CD4-positive, alpha-beta T cell (primary cell): ENCODE results near the gene AMPH. TPM values are rescaled to one million over a fixed set of nuclear protein-coding genes. Genes with fewer than 3 reads are reported as not detected.

Experiments used
- ATAC-seq: fragments of 200-7000 bp; cut with Tn5 transposase; one replicate; pipeline ENCODE4 v1.10.0; 2022; ENCODE audit warnings: mild to moderate bottlenecking; ENCODE audit not compliant: poor library complexity
- CTCF ChIA-PET: fragments of 350-600 bp; sonication (Branson Sonifier 250); formaldehyde crosslinking; loops from one replicate; lab custom pipeline; 2021; ENCODE audit warnings: antibody characterized with exemption, inconsistent platforms; lab: Charles Lee
- POLR2A ChIA-PET: fragments of 350-600 bp; sonication (Branson Sonifier 250); formaldehyde crosslinking; loops from one replicate; lab custom pipeline; 2021; ENCODE audit warnings: antibody characterized with exemption, inconsistent platforms; lab: Charles Lee
- DNase-seq, 14 experiments: peaks; one replicate each; pipeline ENCODE4 v3.0.0-alpha.2; 2013 to 2020; ENCODE audit warnings: mixed read lengths in 2 of 14
- H3K27ac ChIP-seq, 2 donors: one replicate each; pipeline versions ENCODE4 v1.5.1 to v1.7.0; 2013; ENCODE audit warnings: low read length in 2 of 2, low read depth in 1 of 2, mild to moderate bottlenecking in 1 of 2
- H3K27me3 ChIP-seq, 2 experiments: 1 replicate in 1 of 2; 2 replicates in 1 of 2; pipeline versions ENCODE4 v1.6.1 to v1.7.0; 2013; ENCODE audit warnings: low read length in 2 of 2, control low read depth in 1 of 2, mild to moderate bottlenecking in 1 of 2, moderate library complexity in 1 of 2; ENCODE audit not compliant: insufficient read depth in 2 of 2, control insufficient read depth in 1 of 2
- H3K36me3 ChIP-seq: one replicate; pipeline ENCODE4 v1.6.1; 2013; ENCODE audit warnings: low read length, control low read depth; ENCODE audit not compliant: insufficient read depth
- H3K4me1 ChIP-seq: one replicate; pipeline ENCODE4 v1.6.1; 2013; ENCODE audit warnings: low read length, control low read depth; ENCODE audit not compliant: insufficient read depth
- H3K4me3 ChIP-seq: one replicate; pipeline ENCODE4 v1.5.1; 2013; ENCODE audit warnings: mild to moderate bottlenecking, low read length, moderate library complexity
- H3K9me3 ChIP-seq, 2 experiments: 1 replicate in 1 of 2; 2 replicates in 1 of 2; pipeline versions ENCODE4 v1.6.1 to v1.7.0; 2013; ENCODE audit warnings: low read length in 2 of 2, mild to moderate bottlenecking in 2 of 2, control low read depth in 1 of 2, moderate library complexity in 1 of 2; ENCODE audit not compliant: control insufficient read depth in 1 of 2, insufficient read depth in 1 of 2
- H3K27ac Mint-ChIP-seq: one replicate; pipeline ENCODE4 v1.8.0; 2020; ENCODE audit warnings: mixed read lengths
- H3K27me3 Mint-ChIP-seq: one replicate; pipeline ENCODE4 v1.8.0; 2021; ENCODE audit warnings: mixed read lengths
- H3K36me3 Mint-ChIP-seq: one replicate; pipeline ENCODE4 v1.8.0; 2021; ENCODE audit warnings: low read depth, mixed read lengths
- H3K4me1 Mint-ChIP-seq: one replicate; pipeline ENCODE4 v1.8.0; 2021; ENCODE audit warnings: low read depth, mixed read lengths
- H3K4me3 Mint-ChIP-seq: one replicate; pipeline ENCODE4 v1.8.0; 2020; ENCODE audit warnings: mild to moderate bottlenecking, mixed read lengths
- H3K9me3 Mint-ChIP-seq: one replicate; pipeline ENCODE4 v1.8.0; 2020; ENCODE audit warnings: mixed read lengths
- intact Hi-C, 2 experiments: fragments of 100-400 bp; cut with DNase I in 1 of 2; cut with micrococcal nuclease in 1 of 2; formaldehyde crosslinking; loops; one replicate each; pipeline versions ENCODE4 v1.15.1 to v1.9.0; 2023 to 2025; cut with DNase I, micrococcal nuclease
- total RNA-seq, 174 experiments: library from RNA in 2 of 174; stranded (reverse) in 2 of 174; gene quantifications; one replicate each; pipeline ENCODE4 v1.2.3 and lab custom pipeline; 2021 to 2026
- TF ChIP-seq, protein P1 (sequence below): fragments of 200-600 bp; IDR thresholded peaks from one replicate; pipeline ENCODE4 v1.8.0; 2022; ENCODE audit warnings: antibody characterized with exemption, mild to moderate bottlenecking

Gene AMPH
- total RNA-seq, 2 experiments from 2014 or later: not detected

DNA sequence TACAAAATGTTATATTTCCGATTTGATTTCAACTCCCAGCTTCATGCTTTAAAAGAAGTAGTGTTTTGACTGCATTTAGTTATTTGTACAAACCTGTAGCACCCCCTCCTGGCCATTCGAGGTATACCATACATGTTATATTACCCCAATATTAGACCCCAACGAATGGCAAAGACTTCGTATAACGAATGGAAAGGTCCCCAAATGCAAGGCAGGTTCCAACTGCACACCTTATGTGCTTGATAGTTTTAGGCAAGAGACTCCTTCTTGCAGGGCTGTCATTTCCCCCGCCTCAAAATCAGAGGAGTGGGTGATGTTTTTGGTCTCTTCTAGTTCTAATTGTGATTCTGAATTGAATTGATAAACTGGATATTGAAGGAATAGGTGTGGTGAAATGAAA lies 256.7 kb downstream of the AMPH start:
- Histone ChIP-seq H3K9me3 (no peaks in the 10 kb centered on the region), H3K36me3 (peaks cover 8% of the 10 kb centered on the region), H3K4me3 (no peak overlapping the region), H3K27me3 (no peaks in the 10 kb centered on the region), H3K4me1 (peaks cover 16% of the 10 kb centered on the region), H3K27ac (no peak overlapping the region)
- H3K4me1 Mint-ChIP-seq: peaks cover 32% of the 10 kb centered on the region
- H3K36me3 Mint-ChIP-seq: peaks cover 35% of the 10 kb centered on the region
- POLR2A ChIA-PET: interaction anchor here (1.0 to 3.2 kb wide), 4 partner anchors 11 to 271 kb away, joined by 3 to 12 read pairs (median 4); no protein-coding TSS in a partner anchor
- peak; percentile 65 for ATAC-seq
- H3K27ac Mint-ChIP-seq: no peak overlapping the region
- TF ChIP-seq, protein P1, sequence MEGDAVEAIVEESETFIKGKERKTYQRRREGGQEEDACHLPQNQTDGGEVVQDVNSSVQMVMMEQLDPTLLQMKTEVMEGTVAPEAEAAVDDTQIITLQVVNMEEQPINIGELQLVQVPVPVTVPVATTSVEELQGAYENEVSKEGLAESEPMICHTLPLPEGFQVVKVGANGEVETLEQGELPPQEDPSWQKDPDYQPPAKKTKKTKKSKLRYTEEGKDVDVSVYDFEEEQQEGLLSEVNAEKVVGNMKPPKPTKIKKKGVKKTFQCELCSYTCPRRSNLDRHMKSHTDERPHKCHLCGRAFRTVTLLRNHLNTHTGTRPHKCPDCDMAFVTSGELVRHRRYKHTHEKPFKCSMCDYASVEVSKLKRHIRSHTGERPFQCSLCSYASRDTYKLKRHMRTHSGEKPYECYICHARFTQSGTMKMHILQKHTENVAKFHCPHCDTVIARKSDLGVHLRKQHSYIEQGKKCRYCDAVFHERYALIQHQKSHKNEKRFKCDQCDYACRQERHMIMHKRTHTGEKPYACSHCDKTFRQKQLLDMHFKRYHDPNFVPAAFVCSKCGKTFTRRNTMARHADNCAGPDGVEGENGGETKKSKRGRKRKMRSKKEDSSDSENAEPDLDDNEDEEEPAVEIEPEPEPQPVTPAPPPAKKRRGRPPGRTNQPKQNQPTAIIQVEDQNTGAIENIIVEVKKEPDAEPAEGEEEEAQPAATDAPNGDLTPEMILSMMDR: peak; percentile 82
- no peaks in the 10 kb centered on the region for H3K27me3 Mint-ChIP-seq
- CTCF ChIA-PET: interaction anchor here (0.7 to 4.2 kb wide), 16 partner anchors 11 to 269 kb away, joined by 3 to 27 read pairs (median 5); no protein-coding TSS in a partner anchor
- intact Hi-C loops: loop anchor here (1.0 to 2.0 kb wide), 3 partner anchors 159 to 268 kb away; no protein-coding TSS in a partner anchor
- DNase-seq: peak in 13 of 14 experiments; percentile 25 to 79 (median 57)
- no peaks in the 10 kb centered on the region for H3K9me3 Mint-ChIP-seq
- no peak overlapping the region for H3K4me3 Mint-ChIP-seq

DNA sequence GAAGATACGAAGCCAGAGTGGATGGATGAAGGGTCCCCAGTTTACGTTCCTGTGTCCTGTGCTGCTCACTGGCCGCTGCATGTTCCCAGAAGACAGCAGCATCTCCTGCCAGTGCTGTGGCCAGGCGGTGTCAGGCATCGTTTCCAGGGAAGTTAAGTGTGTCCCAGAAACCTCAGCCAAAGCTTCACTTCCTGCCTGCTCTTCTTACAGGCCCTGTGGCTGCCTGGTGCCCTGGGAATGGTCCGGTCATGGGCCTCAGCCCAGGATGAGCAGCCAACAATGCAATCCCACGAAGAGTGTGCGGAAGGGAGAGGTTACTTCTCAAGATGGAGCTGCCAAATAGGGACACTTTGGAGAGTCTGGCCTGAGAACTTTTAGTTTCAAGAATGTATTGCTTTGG lies 258.0 kb downstream of the AMPH start:
- Histone ChIP-seq H3K4me3 (no peak overlapping the region), H3K27me3 (no peaks in the 10 kb centered on the region), H3K36me3 (peaks cover 8% of the 10 kb centered on the region), H3K27ac (no peak overlapping the region), H3K4me1 (peaks cover 27% of the 10 kb centered on the region), H3K9me3 (no peaks in the 10 kb centered on the region)
- H3K27me3 Mint-ChIP-seq: no peaks in the 10 kb centered on the region
- DNase-seq: no peak
- no peak overlapping the region for H3K27ac Mint-ChIP-seq
- peaks cover 46% of the 10 kb centered on the region for H3K4me1 Mint-ChIP-seq
- intact Hi-C loops: no loop called here
- H3K4me3 Mint-ChIP-seq: no peak overlapping the region
- peaks cover 28% of the 10 kb centered on the region for H3K36me3 Mint-ChIP-seq
- CTCF ChIA-PET: interaction anchor here (1.3 to 4.2 kb wide), 4 partner anchors 10 to 262 kb away, joined by 5 to 27 read pairs (median 10); no protein-coding TSS in a partner anchor
- TF ChIP-seq, protein P1: no peak
- POLR2A ChIA-PET: interaction anchor here (3.2 kb wide), 1 partner anchor 157 kb away, joined by 12 read pairs; no protein-coding TSS in a partner anchor
- ATAC-seq: no peak
- no peaks in the 10 kb centered on the region for H3K9me3 Mint-ChIP-seq

DNA sequence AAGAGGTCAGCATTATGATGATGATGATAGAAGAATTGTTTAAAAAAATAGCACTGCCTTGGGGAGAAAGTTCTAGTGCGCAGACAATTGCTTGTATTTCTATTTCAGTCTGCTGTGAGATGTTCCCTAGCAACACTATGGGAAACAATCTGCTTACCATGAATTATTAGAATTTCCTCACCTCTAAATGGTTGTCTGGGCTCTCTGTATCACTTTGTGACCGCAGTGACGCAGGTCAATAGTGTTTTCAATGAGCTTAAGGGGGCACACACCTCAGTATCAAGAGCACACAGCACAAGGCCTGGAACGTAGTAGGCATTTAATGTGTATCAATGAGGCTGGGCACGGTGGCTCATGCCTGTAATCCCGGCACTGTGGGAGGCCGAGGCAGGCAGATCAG lies 258.9 kb downstream of the AMPH start:
- no peak overlapping the region for H3K4me3 ChIP-seq
- peak overlapping the region; percentile 40 for H3K27ac Mint-ChIP-seq
- peaks cover 8% of the 10 kb centered on the region for H3K36me3 ChIP-seq
- peaks cover 35% of the 10 kb centered on the region for H3K4me1 ChIP-seq
- peaks cover 55% of the 10 kb centered on the region for H3K4me1 Mint-ChIP-seq
- ATAC-seq (no peak), DNase-seq (no peak)
- no peaks in the 10 kb centered on the region for H3K27me3 Mint-ChIP-seq
- TF ChIP-seq, protein P1: no peak
- ChIA-PET CTCF (interaction anchor here (0.9 to 2.8 kb wide), 2 partner anchors 37 to 157 kb away, joined by 3 to 14 read pairs; no protein-coding TSS in a partner anchor), POLR2A (no interaction called here)
- no peak overlapping the region for H3K27ac ChIP-seq
- no peaks in the 10 kb centered on the region for H3K9me3 Mint-ChIP-seq
- intact Hi-C loops: no loop called here
- H3K36me3 Mint-ChIP-seq: peaks cover 25% of the 10 kb centered on the region
- H3K9me3 ChIP-seq: no peaks in the 10 kb centered on the region
- H3K27me3 ChIP-seq: no peaks in the 10 kb centered on the region
- no peak overlapping the region for H3K4me3 Mint-ChIP-seq
